COR-L47 (cell line): ENCODE data around the gene KCNAB3.

Experiments used
- DNase-seq: peaks from one replicate; lab custom pipeline; 2025; lab: John Stamatoyannopoulos, UW

Gene KCNAB3

DNA sequence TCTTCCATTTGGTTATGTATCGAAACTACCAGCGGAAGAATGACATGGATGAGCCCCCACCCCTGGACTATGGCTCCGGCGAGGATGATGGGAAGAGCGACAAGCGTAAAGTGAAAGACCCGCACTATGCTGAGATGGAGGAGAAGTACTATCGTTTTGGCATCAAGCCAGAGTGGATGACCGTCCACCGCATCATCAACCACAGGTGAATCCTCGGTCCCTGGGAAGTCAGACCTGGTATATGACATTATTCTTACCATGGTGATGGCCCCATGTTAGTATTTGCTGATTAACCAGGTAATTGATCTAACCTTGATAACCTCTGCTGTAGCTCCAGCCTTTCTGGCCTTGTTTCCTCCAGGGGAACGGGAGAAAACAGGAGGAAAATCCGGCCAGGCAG, 32.6 kb downstream of the KCNAB3 start:
- no peak for DNase-seq

DNA sequence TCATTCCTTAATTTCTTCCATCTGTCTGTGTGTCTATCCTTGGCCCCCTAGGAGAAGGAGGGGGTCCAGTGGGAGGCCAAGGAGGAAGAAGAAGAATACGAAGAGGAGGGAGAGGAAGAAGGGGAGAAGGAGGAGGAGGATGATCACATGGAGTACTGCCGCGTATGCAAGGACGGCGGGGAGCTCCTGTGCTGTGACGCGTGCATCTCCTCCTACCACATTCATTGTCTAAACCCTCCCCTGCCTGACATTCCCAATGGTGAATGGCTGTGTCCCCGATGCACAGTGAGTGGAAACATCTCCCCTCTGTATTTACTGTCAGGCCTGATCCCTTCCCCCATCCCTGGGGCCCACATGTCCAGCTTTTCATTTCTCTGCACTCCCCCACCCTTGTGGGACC, 34.8 kb downstream of the KCNAB3 start:
- DNase-seq, result no peak

GRCh38 chr17:7894226-7894625, 35.4 kb downstream of the KCNAB3 start:
- DNase-seq, result no peak

DNA sequence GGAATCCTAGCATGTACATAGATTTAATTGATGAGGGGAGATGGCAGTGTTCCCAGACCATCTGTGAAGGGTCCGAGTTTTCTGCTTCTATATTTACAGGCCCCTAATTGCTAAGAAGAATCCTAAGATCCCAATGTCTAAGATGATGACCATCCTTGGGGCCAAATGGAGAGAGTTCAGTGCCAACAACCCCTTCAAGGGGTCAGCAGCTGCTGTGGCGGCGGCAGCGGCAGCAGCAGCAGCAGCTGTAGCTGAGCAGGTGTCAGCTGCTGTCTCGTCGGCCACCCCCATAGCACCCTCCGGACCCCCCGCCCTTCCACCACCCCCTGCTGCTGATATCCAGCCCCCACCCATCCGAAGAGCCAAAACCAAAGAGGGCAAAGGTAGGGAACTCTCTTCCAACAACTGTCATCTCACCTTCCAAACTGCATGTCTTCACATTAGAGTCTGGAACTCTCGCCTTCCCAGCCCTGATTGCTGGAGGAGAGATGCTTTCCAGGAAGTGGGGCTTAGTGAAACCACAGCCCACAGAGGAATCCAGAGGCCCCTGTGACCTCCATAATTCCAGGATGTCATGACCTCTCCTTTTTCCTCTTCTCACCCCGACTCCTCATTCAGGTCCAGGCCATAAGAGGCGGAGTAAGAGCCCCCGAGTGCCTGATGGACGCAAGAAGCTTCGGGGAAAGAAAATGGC, 36.3 kb downstream of the KCNAB3 start:
- no peak for DNase-seq

- peak; percentile 86 for DNase-seq
Measured at GRCh38 chr17:7889166-7889955, 40.3 kb downstream of the KCNAB3 start.

GRCh38 chr17:7888184-7888920, 41.3 kb downstream of the KCNAB3 start, which contains the start of gene CHD3:
Gene CHD3 (plus strand): TSS chr17:7888789. CDS start chr17:7889001, 212 bp downstream.
- no peak for DNase-seq

DNA sequence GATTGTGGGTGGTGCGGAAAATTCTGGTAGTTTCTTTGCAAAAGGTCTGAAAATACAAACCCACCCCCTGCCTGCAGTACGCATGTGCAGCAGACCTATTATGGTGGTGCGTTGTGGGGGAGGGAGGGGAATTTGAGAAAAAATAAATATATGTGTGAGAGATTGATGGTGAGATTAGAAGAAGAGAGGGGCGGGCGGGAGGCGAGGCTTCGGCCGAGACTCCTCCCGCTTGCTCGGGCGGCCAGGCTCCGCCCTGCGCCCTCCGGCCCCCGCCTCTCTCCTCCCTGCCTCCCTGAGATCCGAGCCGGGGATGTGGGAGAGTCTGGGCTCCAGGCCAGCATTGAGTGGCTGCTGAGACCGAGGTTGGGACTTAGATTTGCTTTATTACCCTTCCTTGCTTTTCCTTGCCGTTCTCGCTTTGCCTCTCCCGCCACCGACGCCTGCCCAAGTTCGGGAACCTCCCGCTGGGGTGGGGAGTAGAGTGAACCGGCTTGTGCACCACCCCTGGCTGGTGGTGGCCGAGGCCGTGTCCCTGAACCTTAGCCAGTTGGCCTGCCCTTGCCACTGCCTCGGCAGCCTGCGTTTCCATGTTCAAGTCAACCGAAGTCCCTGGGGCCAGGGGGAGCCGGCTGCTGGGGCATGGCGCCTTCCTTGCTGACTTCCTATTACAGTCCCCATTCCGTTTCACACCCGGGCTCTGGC, 42.0 kb downstream of the KCNAB3 start:
- DNase-seq, result peak; percentile 76

DNA sequence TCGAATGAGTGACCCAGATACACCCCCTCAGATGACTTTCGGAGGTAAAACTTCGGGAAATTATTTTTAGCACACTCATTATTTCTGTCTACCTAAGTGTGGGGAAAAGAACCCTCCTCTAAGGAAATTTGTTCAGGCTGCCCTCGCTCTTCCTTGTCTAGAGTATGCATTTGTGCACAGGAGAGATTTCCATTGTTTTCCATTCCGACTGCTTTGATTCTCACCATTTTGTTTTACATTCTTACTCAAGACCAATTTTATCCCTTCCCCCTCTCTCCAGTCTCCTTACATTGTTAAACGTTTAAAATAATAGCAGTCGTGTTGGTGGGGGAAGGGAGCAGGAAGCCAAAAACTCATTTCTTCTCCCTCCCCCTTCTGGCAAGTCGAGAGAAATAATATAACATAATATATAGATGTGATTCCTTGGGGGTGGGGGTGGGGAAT, 42.6 kb downstream of the KCNAB3 start:
- DNase-seq, result no peak

DNA sequence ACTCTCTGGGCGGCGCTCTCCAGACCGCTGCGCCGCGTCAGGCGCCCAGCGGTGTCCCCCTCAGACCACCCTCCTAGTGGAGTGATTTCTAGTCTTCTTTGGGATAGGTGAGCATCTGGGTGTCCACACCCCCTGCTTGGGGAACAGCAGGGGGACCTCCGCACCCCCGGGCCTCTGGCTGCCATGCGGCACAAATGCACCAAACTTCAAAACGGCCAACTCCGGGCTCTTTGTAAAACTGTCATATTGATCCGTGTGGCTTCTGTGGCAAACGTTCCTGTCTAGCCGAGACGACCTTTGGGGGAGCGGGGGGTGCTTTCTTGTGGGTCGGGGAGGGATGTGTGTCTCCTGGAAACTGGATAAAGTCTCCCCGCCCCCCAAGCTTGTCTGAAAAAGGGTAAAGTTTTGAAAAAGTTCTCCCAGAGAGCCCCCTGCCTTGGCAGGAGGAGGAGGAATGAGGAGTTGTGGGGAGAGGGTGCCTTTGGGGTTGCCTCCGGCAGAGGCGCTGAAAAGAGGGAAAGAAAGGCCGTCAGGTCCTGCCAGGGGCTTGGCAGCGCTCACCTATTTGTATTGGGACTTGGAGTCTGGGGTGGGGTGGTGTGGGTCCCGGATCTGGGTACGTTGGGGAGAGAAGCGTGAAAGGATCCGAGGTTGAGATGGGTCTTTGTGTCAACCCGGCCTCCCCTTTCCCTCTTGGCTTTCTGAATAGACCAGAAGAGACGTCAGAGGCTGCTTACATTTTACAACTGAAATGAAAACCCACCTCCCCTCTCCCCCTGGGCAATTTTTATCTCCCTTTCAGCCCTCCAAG, 43.2 kb downstream of the KCNAB3 start:
- no peak for DNase-seq

GRCh38 chr17:7885367-7886226, 44.1 kb downstream of the KCNAB3 start:
- DNase-seq, result no peak

DNA sequence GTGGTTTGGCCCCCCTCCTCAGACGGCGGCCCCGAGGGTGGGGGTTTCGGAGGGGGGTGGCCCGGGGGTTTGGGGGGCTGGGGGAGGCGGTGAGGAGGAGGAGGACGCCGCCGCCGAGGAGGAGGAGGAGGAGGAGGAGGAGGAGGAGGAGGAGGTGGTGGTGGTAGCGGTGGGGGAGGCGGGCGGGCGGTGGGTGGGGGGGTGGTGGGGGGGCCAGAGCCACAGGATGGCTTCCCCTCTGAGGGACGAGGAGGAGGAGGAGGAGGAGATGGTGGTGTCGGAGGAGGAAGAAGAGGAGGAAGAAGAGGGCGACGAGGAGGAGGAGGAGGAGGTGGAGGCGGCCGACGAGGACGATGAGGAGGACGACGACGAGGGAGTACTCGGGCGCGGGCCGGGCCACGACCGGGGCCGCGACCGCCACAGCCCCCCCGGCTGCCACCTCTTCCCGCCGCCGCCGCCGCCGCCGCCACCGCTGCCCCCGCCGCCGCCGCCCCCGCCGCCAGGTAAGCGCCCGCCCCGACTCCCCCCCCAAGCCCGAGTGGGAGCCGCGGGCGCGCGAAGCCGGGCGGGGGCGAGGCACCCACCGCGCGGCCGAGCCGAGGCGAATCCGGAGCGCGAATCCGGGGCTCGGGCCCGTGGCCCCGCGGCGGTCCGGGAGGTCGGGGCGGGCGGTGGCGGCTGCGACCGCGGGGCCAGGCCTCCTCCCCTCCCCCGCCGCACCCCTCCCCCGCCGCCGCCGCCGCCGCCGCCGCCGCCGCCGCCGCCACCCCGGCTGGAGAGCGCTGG, 44.9 kb downstream of the KCNAB3 start:
- no peak for DNase-seq

GRCh38 chr17:7883781-7884386, 45.8 kb downstream of the KCNAB3 start:
- DNase-seq, result no peak

GRCh38 chr17:7882629-7883028, 47.0 kb downstream of the KCNAB3 start:
- no peak for DNase-seq

GRCh38 chr17:7882068-7882467, 47.6 kb downstream of the KCNAB3 start:
- no peak for DNase-seq

- DNase-seq, result no peak
Measured at GRCh38 chr17:7881276-7882054, 48.2 kb downstream of the KCNAB3 start.

DNA sequence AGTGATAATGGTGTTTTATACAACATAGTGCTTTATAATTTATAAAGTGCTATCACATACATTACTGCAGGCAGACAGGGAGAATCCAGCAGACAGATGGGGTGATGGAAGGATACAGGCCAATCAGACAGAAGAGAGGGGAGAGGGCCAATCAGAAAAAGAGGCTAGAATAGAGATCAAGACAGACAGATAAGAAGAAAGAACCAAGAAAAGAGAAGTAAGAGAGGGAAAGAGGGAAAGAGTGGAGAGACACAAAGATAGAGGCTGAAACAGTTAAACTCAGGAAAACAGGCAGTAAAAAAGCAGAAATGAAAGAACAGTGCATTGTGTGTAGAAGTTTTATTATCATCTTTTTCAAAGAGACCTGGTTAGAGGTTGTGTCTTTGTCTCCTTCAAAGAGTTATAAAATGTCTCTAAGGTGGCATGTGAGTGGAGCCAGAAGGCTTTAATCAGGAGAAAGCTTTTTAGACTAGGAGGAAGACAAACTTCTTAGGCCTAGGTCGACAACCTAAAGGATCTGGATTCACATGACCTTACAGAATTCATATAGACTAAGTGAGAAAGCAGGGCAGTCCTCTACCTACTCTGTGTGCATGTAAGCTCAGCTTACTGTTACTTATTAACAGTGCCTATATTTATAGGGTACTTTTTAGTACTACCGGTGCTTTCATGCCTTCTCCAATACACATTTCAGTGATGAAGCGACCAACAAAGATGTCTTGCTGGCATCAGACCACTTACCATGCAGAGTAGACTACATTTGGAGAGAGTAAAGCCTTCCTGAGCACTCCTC, 49.4 kb downstream of the KCNAB3 start:
- no peak for DNase-seq

DNA sequence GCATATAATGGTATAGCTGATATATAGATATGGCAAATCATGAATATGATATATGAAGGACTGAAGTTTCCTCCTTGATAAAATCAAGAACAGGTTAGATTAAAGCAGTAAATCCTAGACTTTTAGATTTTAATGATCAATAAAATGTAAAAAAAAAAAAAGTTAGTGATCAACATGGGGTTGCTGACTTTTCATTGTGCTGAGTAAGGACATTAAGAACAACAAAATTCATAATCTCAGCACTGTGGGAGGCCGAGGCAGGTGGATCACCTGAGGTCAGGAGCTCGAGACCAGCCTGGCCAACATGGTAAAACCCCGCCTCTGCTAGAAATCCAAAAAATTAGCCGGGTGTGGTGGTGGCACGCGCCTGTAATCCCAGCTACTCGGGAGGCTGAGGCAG, 51.4 kb downstream of the KCNAB3 start:
- no peak for DNase-seq
